ENCODE data around the gene TRAK1.

TRAK1 gene

GRCh38 chr3:42068303-42069088 lies 22.7 kb upstream of the TRAK1 start:
- no peak for DNase-seq

GRCh38 chr3:42070089-42070488 lies 21.1 kb upstream of the TRAK1 start:
- no peak for DNase-seq

- no peak for DNase-seq
Measured at GRCh38 chr3:42070524-42070923, 20.6 kb upstream of the TRAK1 start.

- DNase-seq = peak in 1 of 2 experiments; percentile 5
Measured at GRCh38 chr3:42071904-42072812, 19.0 kb upstream of the TRAK1 start.

GRCh38 chr3:42072831-42073301 lies 18.3 kb upstream of the TRAK1 start:
- no peak for DNase-seq

GRCh38 chr3:42077785-42078184 lies 13.4 kb upstream of the TRAK1 start:
- no peak for DNase-seq

GRCh38 chr3:42078677-42079076 lies 12.5 kb upstream of the TRAK1 start:
- DNase-seq = no peak

GRCh38 chr3:42079701-42080452 lies 11.3 kb upstream of the TRAK1 start:
- no peak for DNase-seq

- no peak for DNase-seq
Measured at GRCh38 chr3:42080453-42080872, 10.7 kb upstream of the TRAK1 start.

- DNase-seq = no peak
Measured at GRCh38 chr3:42081838-42082473, 9.2 kb upstream of the TRAK1 start.

- DNase-seq = no peak
Measured at GRCh38 chr3:42084586-42084985, 6.6 kb upstream of the TRAK1 start.

GRCh38 chr3:42085641-42086376 lies 5.3 kb upstream of the TRAK1 start:
- DNase-seq = no peak

GRCh38 chr3:42088803-42089530 lies 2.2 kb upstream of the TRAK1 start:
- DNase-seq = no peak

- DNase-seq = no peak
Measured at GRCh38 chr3:42092006-42092405, 849 bp downstream of the TRAK1 start.

GRCh38 chr3:42094128-42094527 lies 3.0 kb downstream of the TRAK1 start:
- no peak for DNase-seq

GRCh38 chr3:42094691-42095391 lies 3.7 kb downstream of the TRAK1 start:
- DNase-seq = no peak

GRCh38 chr3:42095540-42095939 lies 4.4 kb downstream of the TRAK1 start:
- DNase-seq = no peak

- DNase-seq = no peak
Measured at GRCh38 chr3:42096796-42097565, 5.8 kb downstream of the TRAK1 start.

GRCh38 chr3:42097566-42097946 lies 6.4 kb downstream of the TRAK1 start:
- no peak for DNase-seq

GRCh38 chr3:42098171-42098570 lies 7.0 kb downstream of the TRAK1 start:
- no peak for DNase-seq
